A549 (cell line): ENCODE measurements around the gene C3orf49. TPM values are rescaled to one million over a fixed set of nuclear protein-coding genes. Genes with fewer than 3 reads are reported as not detected.

Source experiments
- ATAC-seq, 2 experiments: fragments of 200-7000 bp in 1 of 2; fragments of >200 bp in 1 of 2; cut with Nextera tagmentation in 1 of 2; cut with Tn5 transposase in 1 of 2; 3 replicates each; pipeline versions ENCODE4 v1.8.0 to v1.9.1; 2018 to 2020; ENCODE audit warnings: mild to moderate bottlenecking in 1 of 2, moderate library complexity in 1 of 2
- CTCF ChIA-PET: fragments of 300-600 bp; sonication (Branson Sonifier 250); formaldehyde crosslinking; extraction: SDS; loops from one replicate; lab custom pipeline; 2021; ENCODE audit warnings: antibody characterized with exemption, inconsistent platforms; lab: Yijun Ruan, JAX
- POLR2A ChIA-PET: fragments of 350-600 bp; formaldehyde crosslinking; extraction: SDS; loops from one replicate; lab custom pipeline; 2021; ENCODE audit warnings: antibody characterized with exemption, inconsistent platforms; lab: Yijun Ruan, JAX
- DNase-seq, 2 experiments: peaks; one replicate each; pipeline versions ENCODE4 v3.0.0 to v3.0.0-alpha.2; 2011 to 2016; ENCODE audit warnings: low read depth in 1 of 2, low spot score in 1 of 2
- FAIRE-seq: peaks from 2 replicates; lab custom pipeline; 2011; peaks lifted over from hg19 to GRCh38; lab: Jason Lieb, UNC
- H3K27ac ChIP-seq, 2 experiments: fragments of >200 bp; sonication (Bioruptor Twin); formaldehyde crosslinking; 3 replicates each; pipeline ENCODE4 v1.5.1; 2016 to 2017
- H3K4me1 ChIP-seq: fragments of >200 bp; sonication (Bioruptor Twin); formaldehyde crosslinking; 3 replicates; pipeline ENCODE4 v1.6.1; 2016
- H3K4me2 ChIP-seq: fragments of >200 bp; sonication (Bioruptor Twin); formaldehyde crosslinking; 3 replicates; pipeline ENCODE4 v1.6.1; 2016
- H3K4me3 ChIP-seq: fragments of >200 bp; sonication (Bioruptor Twin); formaldehyde crosslinking; 3 replicates; pipeline ENCODE4 v1.5.1; 2016
- H3K9me3 ChIP-seq: fragments of >200 bp; sonication (Bioruptor Twin); formaldehyde crosslinking; 3 replicates; pipeline ENCODE4 v1.6.1; 2016
- GATA3 ChIP-seq: IDR thresholded peaks from 2 replicates; pipeline ENCODE4 v1.6.1; 2012; ENCODE audit warnings: borderline replicate concordance
- HMGXB4 ChIP-seq: fragments of 250-450 bp; sonication (Bioruptor Pico); IDR thresholded peaks from 2 replicates; pipeline ENCODE4 v1.5.0; 2021; ENCODE audit warnings: mild to moderate bottlenecking, moderate library complexity, borderline replicate concordance
- POLR2AphosphoS2 ChIP-seq: conservative IDR thresholded peaks from 2 replicates; pipeline ENCODE4 v1.6.1; 2012; ENCODE audit warnings: low read length, improper control_type of control experiment, inconsistent platforms
- RAD21 ChIP-seq, 2 experiments: fragments of >200 bp in 1 of 2; sonication (Bioruptor Twin) in 1 of 2; formaldehyde crosslinking in 1 of 2; IDR thresholded peaks in 1 of 2; conservative IDR thresholded peaks in 1 of 2; 2 replicates in 1 of 2; 3 replicates in 1 of 2; pipeline ENCODE4 v1.6.1; 2012 to 2018; ENCODE audit warnings: inconsistent platforms in 1 of 2
- SREBF2 ChIP-seq: fragments of 450-650 bp; IDR thresholded peaks from 2 replicates; pipeline ENCODE4 v1.6.1; 2014; ENCODE audit warnings: mild to moderate bottlenecking, moderate library complexity
- TP53 ChIP-seq: fragments of 250-450 bp; sonication (Bioruptor Pico); IDR thresholded peaks from 2 replicates; pipeline ENCODE4 v1.5.0; 2021; ENCODE audit warnings: mild to moderate bottlenecking, moderate library complexity
- ZFP36 ChIP-seq: fragments of 450-650 bp; IDR thresholded peaks from 2 replicates; pipeline ENCODE4 v1.6.1; 2014; ENCODE audit warnings: borderline replicate concordance; ENCODE audit not compliant: partially characterized antibody
- WGBS: methylation state at CpG from one replicate; pipeline ENCODE4 v1.1.6; 2017; ENCODE audit errors: missing lambda C conversion rate; 5-methylcytosine and 5-hydroxymethylcytosine counted together
- polyA plus RNA-seq, 4 experiments: library from polyadenylated mRNA; depleted of rRNA in 3 of 4; stranded (reverse); fragments of >200 nt; fragmentation: RNase III in 1 of 4; extraction: RNeasy Plus Mini Kit Qiagen cat#74134 plus additional on column Dnase treatment in 1 of 4; gene quantifications; 2 replicates in 3 of 4; 3 replicates in 1 of 4; pipeline ENCODE4 v1.2.3, GENCODE V29; 2011 to 2017

The C3orf49 gene
- polyA plus RNA-seq, 2 of the 4 experiments (the other 2 are of a cell fraction) = not detected

- no peak for ATAC-seq
- ChIA-PET CTCF (no interaction called here), POLR2A (no interaction called here)
- H3K4me1 ChIP-seq = no peaks in the 10 kb centered on the region
- WGBS = 81% methylated on average over 1 of the region's 1 CpG
- TF ChIP-seq TP53 (no peak), ZFP36 (no peak), POLR2AphosphoS2 (no peak), SREBF2 (no peak), RAD21 (conservative IDR thresholded peaks at IDR 0.05 in 1 of 2, IDR thresholded peaks at IDR 0.05 in 1 of 2) (no peak), HMGXB4 (CRISPR knock-in tag) (no peak), GATA3 (no peak)
- no peaks in the 10 kb centered on the region for H3K9me3 ChIP-seq
- H3K4me2 ChIP-seq = no peak overlapping the region
- DNase-seq = no peak
- no peak overlapping the region for H3K27ac ChIP-seq
- H3K4me3 ChIP-seq = no peak overlapping the region
- no peak for FAIRE-seq
These were observed 77.4 kb downstream of the C3orf49 start for GRCh38 chr3:63896332-63897030.

Other genes with a start within 250 kb of the C3orf49 start
- not detected in 2 replicates for gene SNTN, start 166.6 kb upstream of the C3orf49 start, polyA plus RNA-seq (2011; rRNA removed)
- gene SNTN, start 166.6 kb upstream of the C3orf49 start, polyA plus RNA-seq (2017; fragmentation: RNase III; extraction: RNeasy Plus Mini Kit Qiagen cat#74134 plus additional on column Dnase treatment) = not detected in 3 replicates
- gene THOC7, start 44.5 kb downstream of the C3orf49 start, polyA plus RNA-seq (2011; rRNA removed) = 65.2 and 66.1 TPM in 2 replicates
- gene THOC7, start 44.5 kb downstream of the C3orf49 start, polyA plus RNA-seq (2017; fragmentation: RNase III; extraction: RNeasy Plus Mini Kit Qiagen cat#74134 plus additional on column Dnase treatment) = 71.7 to 81.3 TPM (median 73.4 TPM) in 3 replicates
- gene ATXN7, start 44.6 kb downstream of the C3orf49 start, polyA plus RNA-seq (2011; rRNA removed) = 7.3 and 16.4 TPM in 2 replicates
- gene ATXN7, start 44.6 kb downstream of the C3orf49 start, polyA plus RNA-seq (2017; fragmentation: RNase III; extraction: RNeasy Plus Mini Kit Qiagen cat#74134 plus additional on column Dnase treatment) = 4.9 to 5.7 TPM (median 5.4 TPM) in 3 replicates
- gene SCAANT1, start 93.1 kb downstream of the C3orf49 start, polyA plus RNA-seq (2011; rRNA removed) = not detected in 2 replicates
- not detected in 3 replicates for gene SCAANT1, start 93.1 kb downstream of the C3orf49 start, polyA plus RNA-seq (2017; fragmentation: RNase III; extraction: RNeasy Plus Mini Kit Qiagen cat#74134 plus additional on column Dnase treatment)
- 53.8 and 76.8 TPM in 2 replicates for gene PSMD6, start 204.2 kb downstream of the C3orf49 start, polyA plus RNA-seq (2011; rRNA removed)
- gene PSMD6, start 204.2 kb downstream of the C3orf49 start, polyA plus RNA-seq (2017; fragmentation: RNase III; extraction: RNeasy Plus Mini Kit Qiagen cat#74134 plus additional on column Dnase treatment) = 117 to 121 TPM (median 120 TPM) in 3 replicates